H9 (cell line): ENCODE results near the gene DLG2. TPM values are rescaled to one million over a fixed set of nuclear protein-coding genes. Genes with fewer than 3 reads are reported as not detected.

Source experiments
- DNase-seq: peaks from one replicate; pipeline ENCODE4 v3.0.0-alpha.2; 2017
- H2AFZ ChIP-seq: one replicate; pipeline ENCODE4 v1.6.1; 2013; ENCODE audit warnings: mild to moderate bottlenecking, low read length, control low read depth, moderate library complexity
- H2AK5ac ChIP-seq: 2 replicates; pipeline ENCODE4 v1.6.1; 2013; ENCODE audit warnings: low read length, control low read depth, mixed read lengths; ENCODE audit not compliant: insufficient read length
- H2BK120ac ChIP-seq: one replicate; pipeline ENCODE4 v1.6.1; 2013; ENCODE audit warnings: low read depth, mild to moderate bottlenecking, low read length, control low read depth, inconsistent platforms; ENCODE audit not compliant: poor library complexity, severe bottlenecking
- H2BK12ac ChIP-seq: 2 replicates; pipeline ENCODE4 v1.6.1; 2013; ENCODE audit warnings: low read length, control low read depth, mixed read lengths, low read depth; ENCODE audit not compliant: insufficient read length
- H2BK15ac ChIP-seq: 2 replicates; pipeline ENCODE4 v1.6.1; 2013; ENCODE audit warnings: low read depth, low read length, control low read depth
- H2BK20ac ChIP-seq: one replicate; pipeline ENCODE4 v1.6.1; 2013; ENCODE audit warnings: low read depth, mild to moderate bottlenecking, low read length, control low read depth, inconsistent platforms; ENCODE audit not compliant: poor library complexity, severe bottlenecking
- H2BK5ac ChIP-seq: 2 replicates; pipeline ENCODE4 v1.6.1; 2013; ENCODE audit warnings: low read length, control low read depth, mixed read lengths; ENCODE audit not compliant: insufficient read length
- H3K14ac ChIP-seq: 2 replicates; pipeline ENCODE4 v1.6.1; 2013; ENCODE audit warnings: low read length, control low read depth; ENCODE audit not compliant: insufficient read depth
- H3K18ac ChIP-seq: 2 replicates; pipeline ENCODE4 v1.6.1; 2013; ENCODE audit warnings: low read depth, mild to moderate bottlenecking, mixed read lengths, low read length, control low read depth; ENCODE audit not compliant: insufficient read length
- H3K23ac ChIP-seq: 2 replicates; pipeline ENCODE4 v1.6.1; 2013; ENCODE audit warnings: low read length, control low read depth, mixed read lengths, low read depth; ENCODE audit not compliant: insufficient read length
- H3K23me2 ChIP-seq: 2 replicates; pipeline ENCODE4 v1.6.1; 2013; ENCODE audit warnings: low read depth, mild to moderate bottlenecking, mixed read lengths, low read length, control low read depth; ENCODE audit not compliant: insufficient read length, poor library complexity, severe bottlenecking
- H3K27ac ChIP-seq: 2 replicates; pipeline ENCODE4 v1.5.1; 2013; ENCODE audit warnings: low read length, control low read depth, mixed read lengths, low read depth; ENCODE audit not compliant: insufficient read length
- H3K27me3 ChIP-seq: 2 replicates; pipeline ENCODE4 v1.6.1; 2013; ENCODE audit warnings: low read length, control low read depth, inconsistent platforms; ENCODE audit not compliant: insufficient read depth
- H3K4ac ChIP-seq: 2 replicates; pipeline ENCODE4 v1.6.1; 2013; ENCODE audit warnings: low read depth, mild to moderate bottlenecking, control low read depth, inconsistent platforms, low read length, moderate library complexity
- H3K4me1 ChIP-seq: 2 replicates; pipeline ENCODE4 v1.6.1; 2013; ENCODE audit warnings: low read length, control low read depth, inconsistent platforms; ENCODE audit not compliant: insufficient read depth
- H3K4me2 ChIP-seq: 2 replicates; pipeline ENCODE4 v1.6.1; 2013; ENCODE audit warnings: low read length, control low read depth, mixed read lengths; ENCODE audit not compliant: insufficient read length, insufficient read depth
- H3K56ac ChIP-seq: 2 replicates; pipeline ENCODE4 v1.6.1; 2013; ENCODE audit warnings: low read depth, mild to moderate bottlenecking, mixed read lengths, low read length, control low read depth; ENCODE audit not compliant: insufficient read length
- H3K79me1 ChIP-seq: 2 replicates; pipeline ENCODE4 v1.6.1; 2013; ENCODE audit warnings: low read depth, mild to moderate bottlenecking, moderate library complexity, low read length, control low read depth, inconsistent platforms; ENCODE audit not compliant: insufficient read depth, poor library complexity, severe bottlenecking
- H3K79me2 ChIP-seq: 2 replicates; pipeline ENCODE4 v1.6.1; 2013; ENCODE audit warnings: low read length, control low read depth, inconsistent platforms; ENCODE audit not compliant: insufficient read depth
- H3K9ac ChIP-seq: 2 replicates; pipeline ENCODE4 v1.6.1; 2013; ENCODE audit warnings: low read length, control low read depth, mixed read lengths; ENCODE audit not compliant: insufficient read length; ENCODE audit errors: extremely low read depth
- H3K9me3 ChIP-seq: one replicate; pipeline ENCODE4 v1.6.1; 2013; ENCODE audit warnings: low read depth, low read length, inconsistent platforms; ENCODE audit not compliant: control insufficient read depth
- H3T11ph ChIP-seq: one replicate; pipeline ENCODE4 v1.6.1; 2013; ENCODE audit warnings: mild to moderate bottlenecking, low read length, control low read depth, inconsistent platforms
- H4K20me1 ChIP-seq: one replicate; pipeline ENCODE4 v1.6.1; 2013; ENCODE audit not compliant: control insufficient read depth, insufficient read length, insufficient read depth
- H4K5ac ChIP-seq: 2 replicates; pipeline ENCODE4 v1.6.1; 2013; ENCODE audit warnings: low read depth, mild to moderate bottlenecking, mixed read lengths, low read length, control low read depth; ENCODE audit not compliant: insufficient read length
- H4K8ac ChIP-seq: replicated peaks from 2 replicates; pipeline ENCODE4 v1.6.1; 2013; ENCODE audit warnings: low read length, control low read depth, mixed read lengths, low read depth; ENCODE audit not compliant: insufficient read length
- H4K91ac ChIP-seq: 2 replicates; pipeline ENCODE4 v1.6.1; 2013; ENCODE audit warnings: low read depth, mild to moderate bottlenecking, moderate library complexity, mixed read lengths, low read length, control low read depth; ENCODE audit not compliant: insufficient read length
- H3K27ac Mint-ChIP-seq, 3 experiments: 2 replicates in 2 of 3; 3 replicates in 1 of 3; pipeline ENCODE4 v1.8.0; 2020 to 2021; ENCODE audit warnings: mixed read lengths in 3 of 3, mild to moderate bottlenecking in 1 of 3, moderate library complexity in 1 of 3
- H3K27me3 Mint-ChIP-seq: 2 replicates; pipeline ENCODE4 v1.8.0; 2021; ENCODE audit warnings: low read depth, mild to moderate bottlenecking, moderate library complexity, mixed read lengths
- H3K36me3 Mint-ChIP-seq, 3 experiments: 2 replicates in 2 of 3; 3 replicates in 1 of 3; pipeline ENCODE4 v1.8.0; 2020 to 2021; ENCODE audit warnings: low read depth in 3 of 3, mixed read lengths in 3 of 3; ENCODE audit not compliant: insufficient read depth in 1 of 3
- H3K4me1 Mint-ChIP-seq, 2 experiments: 2 replicates each; pipeline ENCODE4 v1.8.0; 2020; ENCODE audit warnings: mixed read lengths in 2 of 2
- H3K4me3 Mint-ChIP-seq, 2 experiments: 2 replicates in 1 of 2; 3 replicates in 1 of 2; pipeline ENCODE4 v1.8.0; 2020 to 2021; ENCODE audit warnings: mild to moderate bottlenecking in 2 of 2, mixed read lengths in 2 of 2, moderate library complexity in 1 of 2
- H3K9me3 Mint-ChIP-seq, 2 experiments: 2 replicates in 1 of 2; 3 replicates in 1 of 2; pipeline ENCODE4 v1.8.0; 2020; ENCODE audit warnings: mild to moderate bottlenecking in 2 of 2, mixed read lengths in 2 of 2, moderate library complexity in 1 of 2
- WGBS: extraction: QIAGEN DNeasy Blood & Tissue Kit; methylation state at CpG from one replicate; pipeline ENCODE4 v1.1.7; 2013; ENCODE audit warnings: missing lambda C conversion rate, low lambda C conversion rate, mixed read lengths; ENCODE audit not compliant: insufficient read length; ENCODE audit errors: extremely low coverage; 5-methylcytosine and 5-hydroxymethylcytosine counted together
- total RNA-seq: library from RNA; stranded (reverse); gene quantifications from 2 replicates; pipeline ENCODE4 v1.2.1, GENCODE V29; 2021
- TF ChIP-seq, protein P1 (sequence below): fragments of 200-600 bp; sonication (generic); conservative IDR thresholded peaks from 3 replicates; pipeline ENCODE4 v1.8.0; 2021; ENCODE audit warnings: antibody characterized with exemption, mild to moderate bottlenecking

The DLG2 gene
- total RNA-seq, 1 experiment from 2014 or later: 8.0 TPM

DNA sequence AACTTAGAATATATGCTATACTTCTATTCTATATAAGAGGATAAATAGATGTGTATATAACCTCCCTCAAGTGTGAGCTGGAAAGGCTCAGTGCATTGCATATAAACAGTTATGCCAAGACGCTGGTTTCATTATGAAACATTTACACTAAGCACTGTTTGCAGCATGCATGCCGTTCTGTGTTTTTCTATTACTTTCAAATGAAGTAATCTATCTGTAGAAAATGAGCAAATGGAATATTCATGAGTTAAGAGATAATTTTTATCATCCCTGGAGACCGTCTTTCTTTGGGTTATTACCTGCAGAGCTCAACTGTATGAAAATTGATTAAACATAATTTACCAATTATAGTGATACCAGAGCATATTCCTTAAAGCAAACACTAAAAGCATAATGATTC lies 1415.2 kb downstream of the DLG2 start:
- Histone ChIP-seq H3K9me3 (no peaks in the 10 kb centered on the region), H3K4me1 (no peaks in the 10 kb centered on the region), H3K14ac (no peak overlapping the region), H3K27me3 (no peaks in the 10 kb centered on the region), H3T11ph (no peak overlapping the region), H2AFZ (no peak overlapping the region), H2BK20ac (no peak overlapping the region), H4K8ac (no peak overlapping the region), H3K27ac (no peak overlapping the region), H4K20me1 (no peaks in the 10 kb centered on the region), H4K91ac (no peak overlapping the region), H3K79me1 (no peaks in the 10 kb centered on the region), H2BK5ac (no peak overlapping the region), H3K23ac (no peak overlapping the region), H2BK15ac (no peak overlapping the region), H3K4me2 (no peak overlapping the region), H2BK120ac (no peak overlapping the region), H3K4ac (no peak overlapping the region), H3K9ac (no peak overlapping the region), H3K79me2 (no peaks in the 10 kb centered on the region), H3K56ac (no peak overlapping the region), H2BK12ac (no peak overlapping the region), H2AK5ac (no peak overlapping the region), H3K23me2 (no peaks in the 10 kb centered on the region), H3K18ac (no peak overlapping the region), H4K5ac (no peak overlapping the region)
- no peak for DNase-seq
- H3K27me3 Mint-ChIP-seq: no peaks in the 10 kb centered on the region
- H3K9me3 Mint-ChIP-seq: no peaks in the 10 kb centered on the region
- no peaks in the 10 kb centered on the region for H3K36me3 Mint-ChIP-seq
- no peaks in the 10 kb centered on the region for H3K4me1 Mint-ChIP-seq
- TF ChIP-seq, protein P1, sequence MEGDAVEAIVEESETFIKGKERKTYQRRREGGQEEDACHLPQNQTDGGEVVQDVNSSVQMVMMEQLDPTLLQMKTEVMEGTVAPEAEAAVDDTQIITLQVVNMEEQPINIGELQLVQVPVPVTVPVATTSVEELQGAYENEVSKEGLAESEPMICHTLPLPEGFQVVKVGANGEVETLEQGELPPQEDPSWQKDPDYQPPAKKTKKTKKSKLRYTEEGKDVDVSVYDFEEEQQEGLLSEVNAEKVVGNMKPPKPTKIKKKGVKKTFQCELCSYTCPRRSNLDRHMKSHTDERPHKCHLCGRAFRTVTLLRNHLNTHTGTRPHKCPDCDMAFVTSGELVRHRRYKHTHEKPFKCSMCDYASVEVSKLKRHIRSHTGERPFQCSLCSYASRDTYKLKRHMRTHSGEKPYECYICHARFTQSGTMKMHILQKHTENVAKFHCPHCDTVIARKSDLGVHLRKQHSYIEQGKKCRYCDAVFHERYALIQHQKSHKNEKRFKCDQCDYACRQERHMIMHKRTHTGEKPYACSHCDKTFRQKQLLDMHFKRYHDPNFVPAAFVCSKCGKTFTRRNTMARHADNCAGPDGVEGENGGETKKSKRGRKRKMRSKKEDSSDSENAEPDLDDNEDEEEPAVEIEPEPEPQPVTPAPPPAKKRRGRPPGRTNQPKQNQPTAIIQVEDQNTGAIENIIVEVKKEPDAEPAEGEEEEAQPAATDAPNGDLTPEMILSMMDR: no peak
- H3K4me3 Mint-ChIP-seq: no peak overlapping the region
- H3K27ac Mint-ChIP-seq: no peak overlapping the region
- WGBS: no CpG with 5 or more reads among the region's 3 CpGs
